OCI-LY1 (cell line): Measurements from ENCODE around the gene KIAA0586.

ENCODE experiments used
- EZH2 ChIP-seq: fragments of 200-600 bp; sonication (generic), shearing (Covaris generic); IDR thresholded peaks from 2 replicates; pipeline ENCODE4 v1.8.0; 2017; ENCODE audit warnings: borderline replicate concordance, mixed run types, mild to moderate bottlenecking, antibody characterized with exemption, low read length, moderate library complexity, mixed read lengths
- TF ChIP-seq, protein P1 (sequence below): fragments of 200-600 bp; sonication (generic), shearing (Covaris generic); IDR thresholded peaks from 2 replicates; pipeline ENCODE4 v1.5.1; 2017; ENCODE audit warnings: mild to moderate bottlenecking, antibody characterized with exemption, low read length, moderate library complexity, mixed read lengths

DNA sequence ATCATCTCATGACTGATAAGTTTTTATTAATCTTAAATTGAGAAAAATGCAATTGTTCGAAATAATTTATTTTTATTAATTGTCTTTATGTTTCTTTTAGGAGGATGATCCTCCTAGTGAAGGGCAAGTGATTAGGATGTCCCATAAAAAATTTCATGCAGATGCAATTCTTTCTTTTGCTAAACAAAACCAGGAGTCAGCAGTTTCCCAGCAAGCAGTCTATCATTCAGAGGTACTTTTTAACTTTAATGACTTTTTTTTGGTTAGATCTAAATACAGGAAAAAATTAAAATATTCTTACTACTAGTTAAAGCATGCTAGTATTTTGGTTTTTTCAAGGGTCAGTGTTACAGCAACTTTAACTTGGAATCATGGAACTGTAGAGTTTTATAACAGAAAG, 64.5 kb downstream of the KIAA0586 start:
- TF ChIP-seq, protein P1, sequence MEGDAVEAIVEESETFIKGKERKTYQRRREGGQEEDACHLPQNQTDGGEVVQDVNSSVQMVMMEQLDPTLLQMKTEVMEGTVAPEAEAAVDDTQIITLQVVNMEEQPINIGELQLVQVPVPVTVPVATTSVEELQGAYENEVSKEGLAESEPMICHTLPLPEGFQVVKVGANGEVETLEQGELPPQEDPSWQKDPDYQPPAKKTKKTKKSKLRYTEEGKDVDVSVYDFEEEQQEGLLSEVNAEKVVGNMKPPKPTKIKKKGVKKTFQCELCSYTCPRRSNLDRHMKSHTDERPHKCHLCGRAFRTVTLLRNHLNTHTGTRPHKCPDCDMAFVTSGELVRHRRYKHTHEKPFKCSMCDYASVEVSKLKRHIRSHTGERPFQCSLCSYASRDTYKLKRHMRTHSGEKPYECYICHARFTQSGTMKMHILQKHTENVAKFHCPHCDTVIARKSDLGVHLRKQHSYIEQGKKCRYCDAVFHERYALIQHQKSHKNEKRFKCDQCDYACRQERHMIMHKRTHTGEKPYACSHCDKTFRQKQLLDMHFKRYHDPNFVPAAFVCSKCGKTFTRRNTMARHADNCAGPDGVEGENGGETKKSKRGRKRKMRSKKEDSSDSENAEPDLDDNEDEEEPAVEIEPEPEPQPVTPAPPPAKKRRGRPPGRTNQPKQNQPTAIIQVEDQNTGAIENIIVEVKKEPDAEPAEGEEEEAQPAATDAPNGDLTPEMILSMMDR: no peak
- no peak for TF ChIP-seq EZH2
